ENCODE measurements around the gene TRIM46. TPM values are rescaled to one million over a fixed set of nuclear protein-coding genes. Genes with fewer than 3 reads are reported as not detected.

The TRIM46 gene
- total and polyA plus RNA-seq, 2 of the 13 experiments (the other 11 are each of a cell fraction or from before 2014, with no cell fraction given): 0.04 to 0.09 TPM

DNA sequence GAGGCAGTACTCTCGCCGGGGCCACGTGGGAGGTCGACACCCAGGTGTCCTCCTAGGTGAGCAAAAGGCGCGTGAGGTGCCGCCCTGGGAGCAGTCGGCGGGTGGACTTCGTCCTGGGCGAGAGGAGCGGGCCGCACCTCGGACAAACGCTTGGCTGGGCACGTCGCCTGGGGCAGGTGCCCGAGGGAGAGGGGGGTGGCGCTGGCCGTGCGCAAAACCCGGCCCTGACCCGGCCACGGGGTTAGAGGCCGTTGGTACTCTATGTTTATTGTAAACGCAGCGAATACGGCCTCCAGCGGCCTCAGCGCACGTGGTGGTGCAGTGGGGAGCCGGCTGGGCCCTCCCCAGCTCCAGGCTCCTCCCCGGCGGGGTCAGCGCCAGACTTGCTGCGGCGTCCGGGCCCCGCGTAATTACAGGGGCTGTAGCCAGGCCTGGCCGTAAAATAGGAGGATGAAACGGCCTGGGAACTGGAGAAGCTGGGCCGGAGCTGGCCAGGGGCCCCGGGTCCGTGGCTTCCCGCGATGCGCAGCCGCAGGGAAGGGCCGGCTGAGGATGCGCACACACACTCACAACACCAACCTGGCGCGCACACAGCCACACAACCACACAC lies 47.6 kb upstream of the TRIM46 start (continued):
- TF ChIP-seq NAIF1 (CRISPR knock-in tag; IDR thresholded peaks at IDR 0.05; ENCODE audit: borderline replicate concordance): peak; percentile 94
- peak; percentile 96 for TF ChIP-seq BCL6 (CRISPR knock-in tag; IDR thresholded peaks at IDR 0.05)
- peak; percentile 64; the same call in 1 of the 2 replicates for TF ChIP-seq ZSCAN20 (CRISPR knock-in tag; IDR thresholded peaks at IDR 0.05; ENCODE audit: borderline replicate concordance)
- no peak; the same call in 1 of the 2 replicates for TF ChIP-seq SOX13 (IDR thresholded peaks at IDR 0.05)
- TF ChIP-seq SOX13 (CRISPR knock-in tag; conservative IDR thresholded peaks at IDR 0.05 in 1 of 2, IDR thresholded peaks at IDR 0.05 in 1 of 2): peak in 1 of 2 experiments; percentile 92; a peak in 2 of 4 replicates
- TF ChIP-seq TAF1 (CRISPR knock-in tag; IDR thresholded peaks at IDR 0.05): peak; percentile 57; the same call in 1 of the 2 replicates
- TF ChIP-seq KAT7 (CRISPR knock-in tag; IDR thresholded peaks at IDR 0.05; ENCODE audit: borderline replicate concordance): no peak
- peak; percentile 67; the same call in 1 of the 2 replicates for TF ChIP-seq KDM5B (CRISPR knock-in tag; IDR thresholded peaks at IDR 0.05; ENCODE audit: borderline replicate concordance)
- no peak for TF ChIP-seq ZSCAN12 (CRISPR knock-in tag; IDR thresholded peaks at IDR 0.05)
- peak; percentile 94 for TF ChIP-seq MTA1 (CRISPR knock-in tag; IDR thresholded peaks at IDR 0.05; ENCODE audit: borderline replicate concordance)
- no peak for TF ChIP-seq LCORL (IDR thresholded peaks at IDR 0.05)
- TF ChIP-seq LCORL (CRISPR knock-in tag; IDR thresholded peaks at IDR 0.05): peak; percentile 98
- TF ChIP-seq PHF5A (CRISPR knock-in tag; IDR thresholded peaks at IDR 0.05; ENCODE audit: low read depth, unreplicated experiment): peak; percentile 69
- peak; percentile 23; the same call in 1 of the 2 replicates for TF ChIP-seq STAG1 (CRISPR knock-in tag; IDR thresholded peaks at IDR 0.05)
- no peak for TF ChIP-seq GTF2F1 (IDR thresholded peaks at IDR 0.05; ENCODE audit: low read length)
- peak; percentile 97 for TF ChIP-seq FOXO1 (CRISPR knock-in tag; IDR thresholded peaks at IDR 0.05)
- TF ChIP-seq, protein P1, sequence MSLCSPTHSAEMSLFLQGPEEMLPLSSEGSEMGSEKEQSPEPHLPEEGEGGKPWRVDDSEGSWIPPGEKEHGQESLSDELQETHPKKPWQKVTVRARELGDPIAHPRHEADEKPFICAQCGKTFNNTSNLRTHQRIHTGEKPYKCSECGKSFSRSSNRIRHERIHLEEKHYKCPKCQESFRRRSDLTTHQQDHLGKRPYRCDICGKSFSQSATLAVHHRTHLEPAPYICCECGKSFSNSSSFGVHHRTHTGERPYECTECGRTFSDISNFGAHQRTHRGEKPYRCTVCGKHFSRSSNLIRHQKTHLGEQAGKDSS (CRISPR knock-in tag; IDR thresholded peaks at IDR 0.05; ENCODE audit: borderline replicate concordance, low read depth): peak; percentile 87
- TF ChIP-seq, protein P2, sequence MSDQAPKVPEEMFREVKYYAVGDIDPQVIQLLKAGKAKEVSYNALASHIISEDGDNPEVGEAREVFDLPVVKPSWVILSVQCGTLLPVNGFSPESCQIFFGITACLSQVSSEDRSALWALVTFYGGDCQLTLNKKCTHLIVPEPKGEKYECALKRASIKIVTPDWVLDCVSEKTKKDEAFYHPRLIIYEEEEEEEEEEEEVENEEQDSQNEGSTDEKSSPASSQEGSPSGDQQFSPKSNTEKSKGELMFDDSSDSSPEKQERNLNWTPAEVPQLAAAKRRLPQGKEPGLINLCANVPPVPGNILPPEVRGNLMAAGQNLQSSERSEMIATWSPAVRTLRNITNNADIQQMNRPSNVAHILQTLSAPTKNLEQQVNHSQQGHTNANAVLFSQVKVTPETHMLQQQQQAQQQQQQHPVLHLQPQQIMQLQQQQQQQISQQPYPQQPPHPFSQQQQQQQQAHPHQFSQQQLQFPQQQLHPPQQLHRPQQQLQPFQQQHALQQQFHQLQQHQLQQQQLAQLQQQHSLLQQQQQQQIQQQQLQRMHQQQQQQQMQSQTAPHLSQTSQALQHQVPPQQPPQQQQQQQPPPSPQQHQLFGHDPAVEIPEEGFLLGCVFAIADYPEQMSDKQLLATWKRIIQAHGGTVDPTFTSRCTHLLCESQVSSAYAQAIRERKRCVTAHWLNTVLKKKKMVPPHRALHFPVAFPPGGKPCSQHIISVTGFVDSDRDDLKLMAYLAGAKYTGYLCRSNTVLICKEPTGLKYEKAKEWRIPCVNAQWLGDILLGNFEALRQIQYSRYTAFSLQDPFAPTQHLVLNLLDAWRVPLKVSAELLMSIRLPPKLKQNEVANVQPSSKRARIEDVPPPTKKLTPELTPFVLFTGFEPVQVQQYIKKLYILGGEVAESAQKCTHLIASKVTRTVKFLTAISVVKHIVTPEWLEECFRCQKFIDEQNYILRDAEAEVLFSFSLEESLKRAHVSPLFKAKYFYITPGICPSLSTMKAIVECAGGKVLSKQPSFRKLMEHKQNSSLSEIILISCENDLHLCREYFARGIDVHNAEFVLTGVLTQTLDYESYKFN (CRISPR knock-in tag; conservative IDR thresholded peaks at IDR 0.05): peak; percentile 96
- no peak for TF ChIP-seq MZF1 (CRISPR knock-in tag; IDR thresholded peaks at IDR 0.05; ENCODE audit: borderline replicate concordance)
- TF ChIP-seq, protein P3, sequence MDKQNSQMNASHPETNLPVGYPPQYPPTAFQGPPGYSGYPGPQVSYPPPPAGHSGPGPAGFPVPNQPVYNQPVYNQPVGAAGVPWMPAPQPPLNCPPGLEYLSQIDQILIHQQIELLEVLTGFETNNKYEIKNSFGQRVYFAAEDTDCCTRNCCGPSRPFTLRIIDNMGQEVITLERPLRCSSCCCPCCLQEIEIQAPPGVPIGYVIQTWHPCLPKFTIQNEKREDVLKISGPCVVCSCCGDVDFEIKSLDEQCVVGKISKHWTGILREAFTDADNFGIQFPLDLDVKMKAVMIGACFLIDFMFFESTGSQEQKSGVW (CRISPR knock-in tag; IDR thresholded peaks at IDR 0.05; ENCODE audit: borderline replicate concordance): peak; percentile 66; the same call in 1 of the 2 replicates
- no peak; the same call in 1 of the 2 replicates for TF ChIP-seq ZNF83 (CRISPR knock-in tag; IDR thresholded peaks at IDR 0.05; ENCODE audit: borderline replicate concordance)
- 0 out of 2 replicates have a peak, but pooled peaks have one; percentile 7 for TF ChIP-seq ONECUT2 (CRISPR knock-in tag; IDR thresholded peaks at IDR 0.05)
- TF ChIP-seq SOX6 (IDR thresholded peaks at IDR 0.05): no peak
- TF ChIP-seq SOX6 (CRISPR knock-in tag; IDR thresholded peaks at IDR 0.05): peak; percentile 95
- TF ChIP-seq BORCS8-MEF2B (CRISPR knock-in tag; IDR thresholded peaks at IDR 0.05): peak; percentile 95
- no peak for TF ChIP-seq NFIC (IDR thresholded peaks at IDR 0.05; ENCODE audit: low read length)
- peak; percentile 76; the same call in 1 of the 2 replicates for TF ChIP-seq NCOR1 (IDR thresholded peaks at IDR 0.05; ENCODE audit: borderline replicate concordance, low read length)
- no peak for TF ChIP-seq ZNF30 (CRISPR knock-in tag; IDR thresholded peaks at IDR 0.05)
